OCI-LY7 (cell line): ENCODE measurements around the gene NOBOX.

Source experiments
- CTCF ChIP-seq: fragments of 200-600 bp; sonication (generic); conservative IDR thresholded peaks from 2 replicates; pipeline ENCODE4 v1.5.1; 2014; ENCODE audit warnings: mild to moderate bottlenecking, antibody characterized with exemption, low read length, moderate library complexity, mixed read lengths
- EZH2phosphoT487 ChIP-seq: fragments of 200-600 bp; sonication (generic); IDR thresholded peaks from 2 replicates; pipeline ENCODE4 v1.6.1; 2018; ENCODE audit warnings: low read depth, borderline replicate concordance, mild to moderate bottlenecking, mixed run types, antibody characterized with exemption, low read length, moderate library complexity, mixed read lengths

- TF ChIP-seq CTCF = peak; percentile 81
- no peak for TF ChIP-seq EZH2phosphoT487
Measured at GRCh38 chr7:144391823-144392255, 11.7 kb downstream of the NOBOX start.
